AG10803 (cell line): Measurements from ENCODE around the gene ACOT11.

Experiments
- DNase-seq: peaks from one replicate; pipeline ENCODE4 v3.0.0; 2010; ENCODE audit warnings: low read depth
- H3K4me3 ChIP-seq: 2 replicates; pipeline ENCODE4 v1.5.1; 2011; ENCODE audit warnings: mild to moderate bottlenecking, low read length, control low read depth
- CTCF ChIP-seq: conservative IDR thresholded peaks from 2 replicates; pipeline ENCODE4 v1.5.1; 2011; ENCODE audit warnings: mild to moderate bottlenecking, low read length, control low read depth, inconsistent platforms

ACOT11 gene

GRCh38 chr1:54599211-54599823 lies 51.3 kb downstream of the ACOT11 start:
- no peak for DNase-seq
- no peak for TF ChIP-seq CTCF
- no peak overlapping the region for H3K4me3 ChIP-seq

GRCh38 chr1:54600947-54601721 lies 53.1 kb downstream of the ACOT11 start:
- no peak overlapping the region for H3K4me3 ChIP-seq
- no peak for DNase-seq
- no peak for TF ChIP-seq CTCF

- TF ChIP-seq CTCF = no peak
- H3K4me3 ChIP-seq = no peak overlapping the region
- DNase-seq = no peak
Observed at GRCh38 chr1:54601730-54602129, 53.7 kb downstream of the ACOT11 start.

- TF ChIP-seq CTCF = no peak
- no peak overlapping the region for H3K4me3 ChIP-seq
- DNase-seq = no peak
Observed at GRCh38 chr1:54602554-54602953, 54.5 kb downstream of the ACOT11 start.

GRCh38 chr1:54603241-54603640 lies 55.2 kb downstream of the ACOT11 start:
- TF ChIP-seq CTCF = no peak
- no peak for DNase-seq
- no peak overlapping the region for H3K4me3 ChIP-seq

GRCh38 chr1:54604051-54604450 lies 56.0 kb downstream of the ACOT11 start:
- DNase-seq = no peak
- no peak for TF ChIP-seq CTCF
- H3K4me3 ChIP-seq = no peak overlapping the region
